Prostate gland (tissue), 2 donors: Measurements from ENCODE around the gene KRT78.

Experiments used
- POLR2A ChIP-seq: fragments of 450-650 bp; IDR thresholded peaks from one replicate; pipeline ENCODE4 v1.6.1; 2016; ENCODE audit warnings: antibody characterized with exemption, mild to moderate bottlenecking
- POLR2AphosphoS5 ChIP-seq: sonication (generic); formaldehyde crosslinking; IDR thresholded peaks from one replicate; pipeline ENCODE4 v1.6.1; 2017; ENCODE audit warnings: antibody characterized with exemption
- TF ChIP-seq, protein P1 (sequence below), 4 experiments: fragments of 200-600 bp in 2 of 4; fragments of 450-650 bp in 2 of 4; sonication (generic) in 2 of 4; IDR thresholded peaks; 1 replicate in 3 of 4; 2 replicates in 1 of 4; pipeline ENCODE4 v1.5.1; 2016 to 2019; ENCODE audit warnings: antibody characterized with exemption in 4 of 4, mild to moderate bottlenecking in 2 of 4, moderate library complexity in 2 of 4

DNA sequence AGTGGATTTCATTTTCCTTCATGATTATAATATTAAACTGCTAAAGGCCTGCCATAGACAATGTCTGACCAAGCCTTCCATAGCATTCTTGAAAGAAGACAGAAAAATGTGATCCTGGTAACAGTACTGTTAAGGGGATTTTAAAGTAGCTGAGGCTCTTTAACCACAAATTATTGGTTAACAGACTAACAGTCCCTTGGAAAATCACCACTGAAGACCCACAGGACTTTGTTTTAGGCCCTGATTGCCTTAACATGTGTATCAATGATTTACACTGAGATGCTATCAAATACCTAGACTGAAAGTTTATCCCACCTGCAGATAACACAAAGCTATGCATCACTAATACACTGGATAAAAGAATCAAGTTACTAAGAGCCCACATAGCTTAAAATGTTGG is 20.6 kb downstream of the KRT78 start:
- TF ChIP-seq, protein P1, sequence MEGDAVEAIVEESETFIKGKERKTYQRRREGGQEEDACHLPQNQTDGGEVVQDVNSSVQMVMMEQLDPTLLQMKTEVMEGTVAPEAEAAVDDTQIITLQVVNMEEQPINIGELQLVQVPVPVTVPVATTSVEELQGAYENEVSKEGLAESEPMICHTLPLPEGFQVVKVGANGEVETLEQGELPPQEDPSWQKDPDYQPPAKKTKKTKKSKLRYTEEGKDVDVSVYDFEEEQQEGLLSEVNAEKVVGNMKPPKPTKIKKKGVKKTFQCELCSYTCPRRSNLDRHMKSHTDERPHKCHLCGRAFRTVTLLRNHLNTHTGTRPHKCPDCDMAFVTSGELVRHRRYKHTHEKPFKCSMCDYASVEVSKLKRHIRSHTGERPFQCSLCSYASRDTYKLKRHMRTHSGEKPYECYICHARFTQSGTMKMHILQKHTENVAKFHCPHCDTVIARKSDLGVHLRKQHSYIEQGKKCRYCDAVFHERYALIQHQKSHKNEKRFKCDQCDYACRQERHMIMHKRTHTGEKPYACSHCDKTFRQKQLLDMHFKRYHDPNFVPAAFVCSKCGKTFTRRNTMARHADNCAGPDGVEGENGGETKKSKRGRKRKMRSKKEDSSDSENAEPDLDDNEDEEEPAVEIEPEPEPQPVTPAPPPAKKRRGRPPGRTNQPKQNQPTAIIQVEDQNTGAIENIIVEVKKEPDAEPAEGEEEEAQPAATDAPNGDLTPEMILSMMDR (IDR thresholded peaks at IDR 0.05), result no peak
- TF ChIP-seq POLR2AphosphoS5, result no peak
- TF ChIP-seq POLR2A, result no peak
